H1 (cell line): ENCODE results near the gene LAMA3. TPM values are rescaled to one million over a fixed set of nuclear protein-coding genes. Genes with fewer than 3 reads are reported as not detected.

Source experiments
- BACH1 ChIP-seq: IDR thresholded peaks from 2 replicates; pipeline ENCODE4 v1.6.1; 2012; ENCODE audit warnings: low read length, improper control_type of control experiment
- CHD1 ChIP-seq: IDR thresholded peaks from 2 replicates; pipeline ENCODE4 v1.6.1; 2012; ENCODE audit warnings: low read depth, low read length, improper control_type of control experiment
- NANOG ChIP-seq: IDR thresholded peaks from 2 replicates; pipeline ENCODE4 v1.6.1; 2011; ENCODE audit warnings: low read length, low read depth, mild to moderate bottlenecking, inconsistent platforms; ENCODE audit not compliant: insufficient read depth, poor library complexity, severe bottlenecking
- RXRA ChIP-seq: IDR thresholded peaks from 2 replicates; pipeline ENCODE4 v1.6.1; 2011; ENCODE audit warnings: low read depth, mild to moderate bottlenecking, low read length, moderate library complexity; ENCODE audit not compliant: insufficient read depth
- SIX5 ChIP-seq: IDR thresholded peaks from 2 replicates; pipeline ENCODE4 v1.6.1; 2011; ENCODE audit warnings: mild to moderate bottlenecking, low read depth, low read length
- TCF12 ChIP-seq: IDR thresholded peaks from 2 replicates; pipeline ENCODE4 v1.6.1; 2011; ENCODE audit warnings: low read depth, mild to moderate bottlenecking, low read length
- polyA plus RNA-seq, 7 experiments: library from polyadenylated mRNA; depleted of rRNA in 3 of 7; stranded (reverse) in 5 of 7; unstranded in 2 of 7; fragments of >200 nt in 5 of 7; fragments of 200-250 nt in 2 of 7; gene quantifications; 1 replicate in 5 of 7; 2 replicates in 1 of 7; 4 replicates in 1 of 7; pipeline versions ENCODE4 v1.2.1 to v1.2.3, GENCODE V29; 2011 to 2013; ENCODE audit warnings: missing spikeins in 2 of 7, mixed read lengths in 2 of 7
- total RNA-seq: library from RNA; stranded (reverse); fragmentation: NEBNext Ultra II Directional; extraction: Animal tissue kit (Norgen Biotek cat#: 25700); gene quantifications from 2 replicates; pipeline ENCODE4 v1.2.1, GENCODE V29; 2021
- TF ChIP-seq, protein P1 (sequence below), 3 experiments: IDR thresholded peaks; 1 replicate in 2 of 3; 2 replicates in 1 of 3; pipeline versions ENCODE4 v1.5.1 to v1.6.1; 2011; ENCODE audit warnings: low read length in 3 of 3, mild to moderate bottlenecking in 3 of 3, inconsistent platforms in 2 of 3, low read depth in 1 of 3, moderate library complexity in 1 of 3; ENCODE audit not compliant: insufficient read depth in 1 of 3; ENCODE audit errors: control extremely low read depth in 1 of 3

The LAMA3 gene
- total and polyA plus RNA-seq, 2 of the 8 experiments (the other 6 are each of a cell fraction or from before 2014, with no cell fraction given): 0.76 to 5.0 TPM

GRCh38 chr18:23953984-23954383 lies 264.7 kb downstream of the LAMA3 start (continued):
- TF ChIP-seq, protein P1, sequence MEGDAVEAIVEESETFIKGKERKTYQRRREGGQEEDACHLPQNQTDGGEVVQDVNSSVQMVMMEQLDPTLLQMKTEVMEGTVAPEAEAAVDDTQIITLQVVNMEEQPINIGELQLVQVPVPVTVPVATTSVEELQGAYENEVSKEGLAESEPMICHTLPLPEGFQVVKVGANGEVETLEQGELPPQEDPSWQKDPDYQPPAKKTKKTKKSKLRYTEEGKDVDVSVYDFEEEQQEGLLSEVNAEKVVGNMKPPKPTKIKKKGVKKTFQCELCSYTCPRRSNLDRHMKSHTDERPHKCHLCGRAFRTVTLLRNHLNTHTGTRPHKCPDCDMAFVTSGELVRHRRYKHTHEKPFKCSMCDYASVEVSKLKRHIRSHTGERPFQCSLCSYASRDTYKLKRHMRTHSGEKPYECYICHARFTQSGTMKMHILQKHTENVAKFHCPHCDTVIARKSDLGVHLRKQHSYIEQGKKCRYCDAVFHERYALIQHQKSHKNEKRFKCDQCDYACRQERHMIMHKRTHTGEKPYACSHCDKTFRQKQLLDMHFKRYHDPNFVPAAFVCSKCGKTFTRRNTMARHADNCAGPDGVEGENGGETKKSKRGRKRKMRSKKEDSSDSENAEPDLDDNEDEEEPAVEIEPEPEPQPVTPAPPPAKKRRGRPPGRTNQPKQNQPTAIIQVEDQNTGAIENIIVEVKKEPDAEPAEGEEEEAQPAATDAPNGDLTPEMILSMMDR (IDR thresholded peaks at IDR 0.05; ENCODE audit: control extremely low read depth in 1 of 3, insufficient read depth in 1 of 3, low read depth in 1 of 3, low read length in 3 of 3): no peak
- TF ChIP-seq SIX5 (no peak), NANOG (no peak), CHD1 (no peak), RXRA (no peak), TCF12 (no peak), BACH1 (no peak)
- TF ChIP-seq, all 59 proteins: peak for 0
